ENCODE data around the gene KDM5B.

KDM5B gene

GRCh38 chr1:202679406-202680177 is 128.6 kb downstream of the KDM5B start:
- no peak for DNase-seq (ENCODE audit: low spot score)
- TF ChIP-seq CTCF (IDR thresholded peaks at IDR 0.05; ENCODE audit: borderline replicate concordance, control extremely low read depth, extremely low read depth, insufficient read depth, missing control alignments): no peak
- in situ Hi-C loops (cut with MboI; ENCODE audit: low sequenced_read_pairs, unreplicated experiment): no loop called here

GRCh38 chr1:202677433-202677832 is 130.8 kb downstream of the KDM5B start:
- no peak for TF ChIP-seq CTCF (IDR thresholded peaks at IDR 0.05; ENCODE audit: borderline replicate concordance, control extremely low read depth, extremely low read depth, insufficient read depth, missing control alignments)
- in situ Hi-C loops (cut with MboI; ENCODE audit: low sequenced_read_pairs, unreplicated experiment): no loop called here

More at GRCh38 chr1:202677433-202677832, 130.8 kb downstream of the KDM5B start:
- no peak for DNase-seq (ENCODE audit: low spot score)

Data from GM13976 (cell line).